D721Med (cell line): ENCODE results near the gene ARHGEF1.

Experiments
- DNase-seq: peaks from one replicate; pipeline ENCODE4 v3.0.0; 2011; ENCODE audit warnings: low spot score; ENCODE audit not compliant: insufficient read length
- FAIRE-seq: peaks from 2 replicates; lab custom pipeline; 2011; peaks lifted over from hg19 to GRCh38; lab: Jason Lieb, UNC
- CTCF ChIP-seq: IDR thresholded peaks from 2 replicates; pipeline ENCODE4 v1.5.1; 2012; ENCODE audit warnings: mild to moderate bottlenecking, control low read depth; ENCODE audit not compliant: insufficient read depth; ENCODE audit errors: missing control alignments

Gene ARHGEF1

GRCh38 chr19:41882568-41883462 is at the start of gene ARHGEF1:
Gene ARHGEF1, plus strand, starts transcription at chr19:41883184. Its CDS starts 4,899 bp downstream, at chr19:41888083.
- DNase-seq, result no peak
- no peak for FAIRE-seq
- TF ChIP-seq CTCF, result no peak

- DNase-seq, result no peak
- no peak for FAIRE-seq
- no peak for TF ChIP-seq CTCF
Measured at GRCh38 chr19:41837981-41838708, 44.8 kb upstream of the ARHGEF1 start.

GRCh38 chr19:41839211-41839610 is 43.8 kb upstream of the ARHGEF1 start:
- DNase-seq (no peak), FAIRE-seq (no peak)
- no peak for TF ChIP-seq CTCF

- FAIRE-seq (no peak), DNase-seq (no peak)
Measured at GRCh38 chr19:41843371-41843770, 39.6 kb upstream of the ARHGEF1 start.

GRCh38 chr19:41844601-41845000 is 38.4 kb upstream of the ARHGEF1 start, which contains the start of gene LYPD4:
Gene LYPD4, minus strand, starts transcription at chr19:41844683. Its CDS starts 5,398 bp downstream, at chr19:41839285.
- no peak for TF ChIP-seq CTCF
- FAIRE-seq, result no peak
- DNase-seq, result no peak

More at GRCh38 chr19:41843371-41843770, 39.6 kb upstream of the ARHGEF1 start:
- TF ChIP-seq CTCF, result no peak

GRCh38 chr19:41845001-41845050 is 38.2 kb upstream of the ARHGEF1 start, which contains the start of gene DMRTC2:
Gene DMRTC2, plus strand, starts transcription at chr19:41845042. Its CDS starts 2,387 bp downstream, at chr19:41847429.
- no peak for FAIRE-seq
- no peak for TF ChIP-seq CTCF
- no peak for DNase-seq
